HCT116 (cell line): ENCODE measurements around the gene MTSS2.

Source experiments
- EGR1 ChIP-seq: IDR thresholded peaks from 2 replicates; pipeline ENCODE4 v1.6.1; 2012; ENCODE audit warnings: low read depth
- EZH2phosphoT487 ChIP-seq: fragments of 200-600 bp; IDR thresholded peaks from 2 replicates; pipeline ENCODE4 v1.6.1; 2018; ENCODE audit warnings: antibody characterized with exemption, borderline replicate concordance
- POLR2A ChIP-seq: IDR thresholded peaks from 2 replicates; pipeline ENCODE4 v1.7.0; 2011; ENCODE audit warnings: borderline replicate concordance; ENCODE audit not compliant: insufficient read depth, insufficient read length; ENCODE audit errors: extremely low read depth
- TF ChIP-seq, protein P1 (sequence below), 3 experiments: fragments of 200-600 bp in 1 of 3; sonication (generic) in 1 of 3; IDR thresholded peaks in 2 of 3; conservative IDR thresholded peaks in 1 of 3; 2 replicates each; pipeline ENCODE4 v1.5.1; 2012 to 2017; ENCODE audit warnings: low read depth in 2 of 3, low read length in 2 of 3, antibody characterized with exemption in 1 of 3, borderline replicate concordance in 1 of 3, control low read depth in 1 of 3, mild to moderate bottlenecking in 1 of 3, mixed read lengths in 1 of 3, mixed run types in 1 of 3, moderate library complexity in 1 of 3; ENCODE audit not compliant: insufficient read depth in 1 of 3

DNA sequence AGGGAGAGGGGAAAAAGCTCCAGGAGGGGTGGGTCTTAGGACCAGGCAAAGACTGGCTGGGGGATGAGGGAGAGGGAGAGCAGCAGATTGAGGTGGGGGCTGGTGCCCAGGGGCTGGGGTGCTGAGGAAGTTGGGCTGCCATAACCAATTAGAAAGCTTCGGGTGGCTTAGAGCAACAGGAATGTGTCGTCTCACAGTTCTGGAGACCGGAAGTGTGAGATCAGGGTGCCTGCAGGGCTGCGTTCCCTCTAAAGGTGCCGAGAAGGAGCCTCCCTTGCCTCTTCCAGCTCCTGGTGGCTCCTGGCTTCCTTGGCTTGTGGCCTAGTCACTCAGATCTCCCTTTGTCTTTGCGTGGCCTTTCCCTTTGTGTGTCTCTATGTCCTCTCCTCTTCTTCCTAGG lies 37.2 kb downstream of the MTSS2 start:
- TF ChIP-seq, protein P1, sequence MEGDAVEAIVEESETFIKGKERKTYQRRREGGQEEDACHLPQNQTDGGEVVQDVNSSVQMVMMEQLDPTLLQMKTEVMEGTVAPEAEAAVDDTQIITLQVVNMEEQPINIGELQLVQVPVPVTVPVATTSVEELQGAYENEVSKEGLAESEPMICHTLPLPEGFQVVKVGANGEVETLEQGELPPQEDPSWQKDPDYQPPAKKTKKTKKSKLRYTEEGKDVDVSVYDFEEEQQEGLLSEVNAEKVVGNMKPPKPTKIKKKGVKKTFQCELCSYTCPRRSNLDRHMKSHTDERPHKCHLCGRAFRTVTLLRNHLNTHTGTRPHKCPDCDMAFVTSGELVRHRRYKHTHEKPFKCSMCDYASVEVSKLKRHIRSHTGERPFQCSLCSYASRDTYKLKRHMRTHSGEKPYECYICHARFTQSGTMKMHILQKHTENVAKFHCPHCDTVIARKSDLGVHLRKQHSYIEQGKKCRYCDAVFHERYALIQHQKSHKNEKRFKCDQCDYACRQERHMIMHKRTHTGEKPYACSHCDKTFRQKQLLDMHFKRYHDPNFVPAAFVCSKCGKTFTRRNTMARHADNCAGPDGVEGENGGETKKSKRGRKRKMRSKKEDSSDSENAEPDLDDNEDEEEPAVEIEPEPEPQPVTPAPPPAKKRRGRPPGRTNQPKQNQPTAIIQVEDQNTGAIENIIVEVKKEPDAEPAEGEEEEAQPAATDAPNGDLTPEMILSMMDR (IDR thresholded peaks at IDR 0.05 in 2 of 3, conservative IDR thresholded peaks at IDR 0.05 in 1 of 3; ENCODE audit: borderline replicate concordance in 1 of 3, insufficient read depth in 1 of 3, low read depth in 2 of 3, low read length in 2 of 3): no peak
- TF ChIP-seq EZH2phosphoT487 (no peak), POLR2A (no peak), EGR1 (no peak)
